ENCODE measurements around the gene NR3C2.

NR3C2 gene

GRCh38 chr4:148415500-148415899 lies 26.7 kb downstream of the NR3C2 start:
- no peaks in the 10 kb centered on the region for H3K9me3 Mint-ChIP-seq
- no peak overlapping the region for H3K27ac Mint-ChIP-seq
- H3K27me3 Mint-ChIP-seq = no peaks in the 10 kb centered on the region
- ATAC-seq = no peak
- H3K4me1 Mint-ChIP-seq = peaks cover 36% of the 10 kb centered on the region
- H3K4me3 Mint-ChIP-seq = no peak overlapping the region
- H3K36me3 Mint-ChIP-seq = peaks cover 9% of the 10 kb centered on the region

GRCh38 chr4:148412460-148412994 lies 29.7 kb downstream of the NR3C2 start:
- H3K4me3 Mint-ChIP-seq = no peak overlapping the region
- peaks cover 27% of the 10 kb centered on the region for H3K4me1 Mint-ChIP-seq
- H3K9me3 Mint-ChIP-seq = no peaks in the 10 kb centered on the region
- no peaks in the 10 kb centered on the region for H3K27me3 Mint-ChIP-seq
- no peak overlapping the region for H3K27ac Mint-ChIP-seq
- H3K36me3 Mint-ChIP-seq = peaks cover 9% of the 10 kb centered on the region
- ATAC-seq = no peak

GRCh38 chr4:148405161-148405893 lies 36.9 kb downstream of the NR3C2 start:
- Mint-ChIP-seq H3K27ac (no peak overlapping the region), H3K4me1 (no peaks in the 10 kb centered on the region), H3K27me3 (no peaks in the 10 kb centered on the region), H3K36me3 (no peaks in the 10 kb centered on the region), H3K9me3 (no peaks in the 10 kb centered on the region), H3K4me3 (no peak overlapping the region)
- peak; percentile 27 for ATAC-seq

GRCh38 chr4:148398988-148399387 lies 43.2 kb downstream of the NR3C2 start:
- no peak overlapping the region for H3K27ac Mint-ChIP-seq
- H3K9me3 Mint-ChIP-seq = no peaks in the 10 kb centered on the region
- peaks cover 18% of the 10 kb centered on the region for H3K4me1 Mint-ChIP-seq
- no peaks in the 10 kb centered on the region for H3K27me3 Mint-ChIP-seq
- no peak for ATAC-seq
- H3K4me3 Mint-ChIP-seq = no peak overlapping the region
- H3K36me3 Mint-ChIP-seq = no peaks in the 10 kb centered on the region

- Mint-ChIP-seq H3K4me3 (no peak overlapping the region), H3K9me3 (no peaks in the 10 kb centered on the region), H3K27ac (no peak overlapping the region), H3K4me1 (peaks cover 18% of the 10 kb centered on the region), H3K36me3 (no peaks in the 10 kb centered on the region), H3K27me3 (no peaks in the 10 kb centered on the region)
- no peak for ATAC-seq
Observed at GRCh38 chr4:148397771-148398170, 44.4 kb downstream of the NR3C2 start.

GRCh38 chr4:148396986-148397673 lies 45.1 kb downstream of the NR3C2 start:
- Mint-ChIP-seq H3K4me1 (peaks cover 18% of the 10 kb centered on the region), H3K27me3 (no peaks in the 10 kb centered on the region), H3K27ac (no peak overlapping the region), H3K36me3 (no peaks in the 10 kb centered on the region), H3K9me3 (no peaks in the 10 kb centered on the region), H3K4me3 (no peak overlapping the region)
- no peak for ATAC-seq

GRCh38 chr4:148395771-148396170 lies 46.4 kb downstream of the NR3C2 start:
- H3K36me3 Mint-ChIP-seq = no peaks in the 10 kb centered on the region
- H3K9me3 Mint-ChIP-seq = no peaks in the 10 kb centered on the region
- H3K4me1 Mint-ChIP-seq = peaks cover 18% of the 10 kb centered on the region
- H3K4me3 Mint-ChIP-seq = no peak overlapping the region
- H3K27ac Mint-ChIP-seq = no peak overlapping the region
- ATAC-seq = no peak
- no peaks in the 10 kb centered on the region for H3K27me3 Mint-ChIP-seq

GRCh38 chr4:148391056-148391455 lies 51.2 kb downstream of the NR3C2 start:
- H3K4me3 Mint-ChIP-seq = no peak overlapping the region
- no peaks in the 10 kb centered on the region for H3K36me3 Mint-ChIP-seq
- no peak for ATAC-seq
- peaks cover 17% of the 10 kb centered on the region for H3K4me1 Mint-ChIP-seq
- H3K9me3 Mint-ChIP-seq = no peaks in the 10 kb centered on the region
- H3K27me3 Mint-ChIP-seq = no peaks in the 10 kb centered on the region
- no peak overlapping the region for H3K27ac Mint-ChIP-seq

- Mint-ChIP-seq H3K27ac (no peak overlapping the region), H3K36me3 (no peaks in the 10 kb centered on the region), H3K4me3 (no peak overlapping the region), H3K9me3 (no peaks in the 10 kb centered on the region), H3K27me3 (no peaks in the 10 kb centered on the region), H3K4me1 (peaks cover 24% of the 10 kb centered on the region)
- ATAC-seq = no peak
Observed at GRCh38 chr4:148390311-148390710, 51.9 kb downstream of the NR3C2 start.

GRCh38 chr4:148380291-148380690 lies 61.9 kb downstream of the NR3C2 start:
- H3K4me1 Mint-ChIP-seq = peaks cover 28% of the 10 kb centered on the region
- no peaks in the 10 kb centered on the region for H3K27me3 Mint-ChIP-seq
- peaks cover 21% of the 10 kb centered on the region for H3K36me3 Mint-ChIP-seq
- no peak overlapping the region for H3K4me3 Mint-ChIP-seq
- H3K27ac Mint-ChIP-seq = no peak overlapping the region
- no peak for ATAC-seq
- peaks cover 9% of the 10 kb centered on the region for H3K9me3 Mint-ChIP-seq

GRCh38 chr4:148376151-148376550 lies 66.1 kb downstream of the NR3C2 start:
- Mint-ChIP-seq H3K9me3 (peaks cover 5% of the 10 kb centered on the region), H3K4me1 (peaks cover 21% of the 10 kb centered on the region), H3K4me3 (peak overlapping the region; percentile 71), H3K27me3 (no peaks in the 10 kb centered on the region), H3K27ac (peak overlapping the region; percentile 79), H3K36me3 (peaks cover 14% of the 10 kb centered on the region)
- no peak for ATAC-seq

- Mint-ChIP-seq H3K9me3 (peaks cover 5% of the 10 kb centered on the region), H3K4me1 (peaks cover 21% of the 10 kb centered on the region), H3K27me3 (no peaks in the 10 kb centered on the region), H3K4me3 (peak overlapping the region; percentile 34), H3K36me3 (peaks cover 14% of the 10 kb centered on the region), H3K27ac (peak overlapping the region; percentile 79)
- no peak for ATAC-seq
Observed at GRCh38 chr4:148375584-148375983, 66.6 kb downstream of the NR3C2 start.

GRCh38 chr4:148373093-148373492 lies 69.1 kb downstream of the NR3C2 start:
- Mint-ChIP-seq H3K4me1 (peaks cover 31% of the 10 kb centered on the region), H3K4me3 (no peak overlapping the region), H3K36me3 (peaks cover 8% of the 10 kb centered on the region), H3K9me3 (peaks cover 5% of the 10 kb centered on the region), H3K27ac (no peak overlapping the region), H3K27me3 (no peaks in the 10 kb centered on the region)
- no peak for ATAC-seq

- H3K4me3 Mint-ChIP-seq = no peak overlapping the region
Observed at GRCh38 chr4:148369919-148370318, 72.3 kb downstream of the NR3C2 start.

GRCh38 chr4:148367756-148368155 lies 74.5 kb downstream of the NR3C2 start:
- no peaks in the 10 kb centered on the region for H3K27me3 Mint-ChIP-seq
- no peak for ATAC-seq

More at GRCh38 chr4:148369919-148370318, 72.3 kb downstream of the NR3C2 start:
- no peak overlapping the region for H3K27ac Mint-ChIP-seq
- H3K4me1 Mint-ChIP-seq = peaks cover 27% of the 10 kb centered on the region
- no peak for ATAC-seq
- H3K9me3 Mint-ChIP-seq = no peaks in the 10 kb centered on the region
- no peaks in the 10 kb centered on the region for H3K36me3 Mint-ChIP-seq
- no peaks in the 10 kb centered on the region for H3K27me3 Mint-ChIP-seq

GRCh38 chr4:148366251-148366650 lies 76.0 kb downstream of the NR3C2 start:
- Mint-ChIP-seq H3K4me3 (no peak overlapping the region), H3K27me3 (no peaks in the 10 kb centered on the region), H3K4me1 (peaks cover 20% of the 10 kb centered on the region), H3K27ac (no peak overlapping the region), H3K9me3 (no peaks in the 10 kb centered on the region), H3K36me3 (no peaks in the 10 kb centered on the region)
- ATAC-seq = no peak

More at GRCh38 chr4:148367756-148368155, 74.5 kb downstream of the NR3C2 start:
- Mint-ChIP-seq H3K4me3 (no peak overlapping the region), H3K36me3 (no peaks in the 10 kb centered on the region), H3K9me3 (no peaks in the 10 kb centered on the region), H3K4me1 (peaks cover 20% of the 10 kb centered on the region), H3K27ac (no peak overlapping the region)
